Right lobe of liver (tissue), 6 donors: Measurements from ENCODE around the gene IFNL4. TPM values are rescaled to one million over a fixed set of nuclear protein-coding genes. Genes with fewer than 3 reads are reported as not detected.

Experiments used
- ATAC-seq, 4 donors: fragments of 200-7000 bp; cut with Tn5 transposase; one replicate each; pipeline ENCODE4 v1.9.1; 2020; ENCODE audit warnings: mild to moderate bottlenecking in 4 of 4, moderate library complexity in 4 of 4
- DNase-seq, 3 donors: peaks; one replicate each; pipeline ENCODE4 v3.0.0-alpha.2; 2020
- H3K27ac ChIP-seq, 3 donors: fragments of 200-600 bp; one replicate each; pipeline ENCODE4 v1.8.0; 2022
- H3K27me3 ChIP-seq, 2 donors: fragments of 200-600 bp; one replicate each; pipeline ENCODE4 v1.8.0; 2022
- H3K36me3 ChIP-seq, 4 donors: fragments of 200-600 bp; sonication (generic) in 1 of 4; one replicate each; pipeline versions ENCODE4 v1.5.1 to v1.8.0; 2017 to 2022; ENCODE audit warnings: control low read depth in 1 of 4
- H3K4me1 ChIP-seq, 4 donors: fragments of 200-600 bp; sonication (generic) in 1 of 4; one replicate each; pipeline versions ENCODE4 v1.5.1 to v1.8.0; 2017 to 2022; ENCODE audit warnings: control low read depth in 1 of 4
- H3K4me3 ChIP-seq, 3 donors: fragments of 200-600 bp; one replicate each; pipeline ENCODE4 v1.8.0; 2022
- H3K9me3 ChIP-seq, 4 donors: fragments of 200-600 bp; sonication (generic) in 1 of 4; one replicate each; pipeline versions ENCODE4 v1.5.1 to v1.8.0; 2017 to 2022; ENCODE audit warnings: control low read depth in 1 of 4
- POLR2A ChIP-seq: fragments of 450-650 bp; IDR thresholded peaks from one replicate; pipeline ENCODE4 v1.6.1; 2017; ENCODE audit warnings: antibody characterized with exemption, mild to moderate bottlenecking
- WGBS: methylation state at CpG from one replicate; pipeline ENCODE4 v1.1.6; 2018; ENCODE audit warnings: low coverage, low lambda C conversion rate; ENCODE audit not compliant: insufficient coverage; ENCODE audit errors: missing lambda C conversion rate; 5-methylcytosine and 5-hydroxymethylcytosine counted together
- intact Hi-C, 2 donors: fragments of 100-400 bp; cut with DNase I; formaldehyde crosslinking; loops; one replicate each; pipeline versions ENCODE4 v1.11.2 to v1.14.1; 2022
- total RNA-seq, 6 experiments: library from RNA; depleted of rRNA in 2 of 6; stranded (reverse); fragments of >200 nt in 2 of 6; fragmentation: NEBNext Ultra II Directional in 3 of 6; extraction: Animal tissue kit (Norgen Biotek cat#: 25700) in 3 of 6; gene quantifications; one replicate each; pipeline versions ENCODE4 v1.1.0 to v1.2.4, GENCODE V29; 2016 to 2023
- TF ChIP-seq, protein P1 (sequence below), 4 donors: fragments of 200-600 bp in 3 of 4; fragments of 450-650 bp in 1 of 4; IDR thresholded peaks; one replicate each; pipeline versions ENCODE4 v1.5.1 to v1.8.0; 2016 to 2022; ENCODE audit warnings: antibody characterized with exemption in 4 of 4, mild to moderate bottlenecking in 2 of 4
- donor health status: DM: no; HTN: yes; CAD: no.
- donor health status: DM: no; HTN: no; CAD: no.
- donor health status: DM: no; HTN: no; CAD: no.
- donor health status: DM: no; HTN: yes; CAD: no.
- donor health status: DM: no; HTN: yes; CAD: no.

Gene IFNL4
- total RNA-seq, 6 experiments from 2014 or later: not detected

DNA sequence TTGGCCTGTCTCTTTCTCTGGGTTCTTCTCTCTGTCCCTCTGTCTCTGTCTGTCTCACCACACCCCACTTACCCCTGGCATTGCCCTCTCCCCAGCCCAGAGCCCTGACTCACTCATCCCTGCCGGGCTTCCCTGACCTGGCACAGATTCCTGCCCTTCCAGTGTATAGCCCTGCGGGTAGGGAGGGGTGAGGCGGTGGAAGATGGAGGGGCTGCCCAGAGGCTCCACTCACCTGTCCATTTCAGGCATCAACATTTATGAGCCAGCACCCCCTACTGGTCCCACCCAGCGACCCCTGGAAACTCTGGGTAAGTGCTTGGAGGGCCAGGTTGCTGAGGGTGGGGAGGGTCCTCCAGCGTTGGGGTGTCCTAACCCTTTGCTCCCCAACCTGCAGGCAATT lies 50.8 kb downstream of the IFNL4 start:
- H3K36me3 ChIP-seq: no peaks in the 10 kb centered on the region
- H3K4me1 ChIP-seq: peaks cover 0 to 4% (median 0%) of the 10 kb centered on the region in 4 donors
- no peak overlapping the region for H3K27ac ChIP-seq
- H3K9me3 ChIP-seq: no peaks in the 10 kb centered on the region
- ATAC-seq: no peak
- intact Hi-C loops: no loop called here
- peaks cover 5 to 9% of the 10 kb centered on the region in 2 donors for H3K27me3 ChIP-seq
- WGBS: 14% methylated on average over 1 of the region's 5 CpGs
- no peak for DNase-seq
- H3K4me3 ChIP-seq: no peak overlapping the region
- TF ChIP-seq, protein P1, sequence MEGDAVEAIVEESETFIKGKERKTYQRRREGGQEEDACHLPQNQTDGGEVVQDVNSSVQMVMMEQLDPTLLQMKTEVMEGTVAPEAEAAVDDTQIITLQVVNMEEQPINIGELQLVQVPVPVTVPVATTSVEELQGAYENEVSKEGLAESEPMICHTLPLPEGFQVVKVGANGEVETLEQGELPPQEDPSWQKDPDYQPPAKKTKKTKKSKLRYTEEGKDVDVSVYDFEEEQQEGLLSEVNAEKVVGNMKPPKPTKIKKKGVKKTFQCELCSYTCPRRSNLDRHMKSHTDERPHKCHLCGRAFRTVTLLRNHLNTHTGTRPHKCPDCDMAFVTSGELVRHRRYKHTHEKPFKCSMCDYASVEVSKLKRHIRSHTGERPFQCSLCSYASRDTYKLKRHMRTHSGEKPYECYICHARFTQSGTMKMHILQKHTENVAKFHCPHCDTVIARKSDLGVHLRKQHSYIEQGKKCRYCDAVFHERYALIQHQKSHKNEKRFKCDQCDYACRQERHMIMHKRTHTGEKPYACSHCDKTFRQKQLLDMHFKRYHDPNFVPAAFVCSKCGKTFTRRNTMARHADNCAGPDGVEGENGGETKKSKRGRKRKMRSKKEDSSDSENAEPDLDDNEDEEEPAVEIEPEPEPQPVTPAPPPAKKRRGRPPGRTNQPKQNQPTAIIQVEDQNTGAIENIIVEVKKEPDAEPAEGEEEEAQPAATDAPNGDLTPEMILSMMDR (IDR thresholded peaks at IDR 0.05): no peak
- TF ChIP-seq POLR2A: no peak

DNA sequence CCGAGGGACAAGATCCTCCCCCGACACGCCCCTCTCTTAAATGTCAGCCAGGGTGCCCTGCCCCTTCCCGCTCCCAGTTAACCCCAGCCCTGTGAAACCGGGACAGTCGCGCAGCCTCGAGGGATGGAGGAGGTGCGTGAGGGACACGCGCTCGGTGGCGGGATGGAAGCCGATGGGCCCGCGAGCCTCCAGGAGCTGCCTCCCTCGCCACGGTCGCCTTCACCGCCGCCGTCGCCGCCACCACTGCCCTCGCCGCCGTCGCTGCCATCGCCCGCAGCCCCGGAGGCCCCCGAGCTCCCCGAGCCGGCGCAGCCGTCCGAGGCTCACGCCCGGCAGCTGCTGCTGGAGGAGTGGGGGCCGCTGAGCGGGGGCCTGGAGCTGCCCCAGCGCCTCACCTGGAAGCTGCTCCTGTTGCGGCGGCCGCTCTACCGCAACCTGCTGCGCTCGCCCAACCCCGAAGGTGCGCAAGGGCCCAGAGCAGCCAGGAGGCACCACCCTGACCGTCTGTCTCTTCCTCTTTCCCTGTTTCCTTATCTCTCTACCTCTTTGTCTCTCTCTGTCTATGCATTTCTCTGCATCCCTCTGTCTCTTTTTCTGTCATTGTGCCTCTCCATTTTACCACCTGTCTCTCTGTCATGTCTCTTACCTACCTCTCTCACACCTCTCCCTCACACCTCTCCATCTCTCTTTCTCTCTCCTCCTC lies 51.6 kb downstream of the IFNL4 start, which contains the start of gene NCCRP1:
NCCRP1 (plus strand) TSS at position 105 of the 703 bp plus-strand sequence; CDS start at position 124, 19 bp downstream.
- Histone ChIP-seq H3K27ac (no peak within 1 kb of the TSS), H3K27me3 (peaks cover 5 to 9% of the 10 kb centered on the region in 2 donors), H3K4me3 (no peak within 1 kb of the TSS), H3K9me3 (no peaks in the 10 kb centered on the region), H3K36me3 (no peaks in the 10 kb centered on the region), H3K4me1 (peaks cover 0 to 4% (median 0%) of the 10 kb centered on the region in 4 donors)
- DNase-seq: no peak
- no peak for TF ChIP-seq POLR2A
- TF ChIP-seq, protein P1 (IDR thresholded peaks at IDR 0.05): no peak
- intact Hi-C loops: no loop called here
- WGBS: no CpG with 5 or more reads among the region's 51 CpGs
- ATAC-seq: no peak

DNA sequence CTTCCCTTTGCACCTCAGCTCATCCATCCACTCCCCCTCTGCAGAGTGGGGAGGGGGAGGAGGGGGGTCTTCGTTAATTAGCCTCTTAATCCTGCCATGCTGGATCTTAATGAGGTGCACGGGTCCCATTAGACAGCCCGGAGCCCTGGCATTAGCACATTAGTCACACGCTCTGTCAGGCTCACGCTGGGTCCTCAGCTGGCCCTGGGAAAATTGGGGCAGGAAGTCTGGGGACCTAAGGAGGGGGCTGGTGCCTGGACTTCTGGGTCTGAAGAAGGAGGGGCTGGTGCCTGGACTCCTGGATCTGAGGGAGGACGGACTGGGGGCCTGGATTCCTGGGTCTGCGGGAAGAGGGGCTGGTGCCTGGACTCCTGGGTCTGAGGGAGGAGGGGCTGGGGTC lies 52.3 kb downstream of the IFNL4 start:
- no peak for TF ChIP-seq POLR2A
- TF ChIP-seq, protein P1 (IDR thresholded peaks at IDR 0.05): no peak

More for the DNA sequence above, 52.3 kb downstream of the IFNL4 start:
- no peak overlapping the region for H3K4me3 ChIP-seq
- H3K27ac ChIP-seq: no peak overlapping the region
- DNase-seq (no peak), ATAC-seq (no peak)
- peaks cover 0 to 4% (median 0%) of the 10 kb centered on the region in 4 donors for H3K4me1 ChIP-seq
- no peaks in the 10 kb centered on the region for H3K9me3 ChIP-seq
- peaks cover 5 to 9% of the 10 kb centered on the region in 2 donors for H3K27me3 ChIP-seq
- WGBS: 16% methylated on average over 4 of the region's 7 CpGs
- intact Hi-C loops: no loop called here
- H3K36me3 ChIP-seq: no peaks in the 10 kb centered on the region

Other genes starting within 250 kb of the IFNL4 start
- 10 to 100 TPM in 1 of 6 experiments, 1 to 10 TPM in 5; 3.7 to 15.5 (median 7.6) TPM for gene FBXO27, start 216.3 kb downstream of the IFNL4 start, total RNA-seq
- gene ACP7, start 164.5 kb downstream of the IFNL4 start, total RNA-seq: not detected
- 10 to 100 TPM; 11.4 to 16.6 (median 14.7) TPM for gene PAK4, start 123.1 kb downstream of the IFNL4 start, total RNA-seq
- not detected for gene NCCRP1, start 51.9 kb downstream of the IFNL4 start, total RNA-seq
- not detected for gene SYCN, start 44.6 kb downstream of the IFNL4 start, total RNA-seq
- not detected for gene IFNL3, start 3.9 kb downstream of the IFNL4 start, total RNA-seq
- not detected for gene IFNL2, start 19.5 kb upstream of the IFNL4 start, total RNA-seq
- gene IFNL1, start 47.6 kb upstream of the IFNL4 start, total RNA-seq: not detected
- under 1 TPM; 0.32 to 0.97 (median 0.61) TPM for gene LRFN1, start 72.0 kb upstream of the IFNL4 start, total RNA-seq
- 10 to 100 TPM in 3 of 6 experiments, 1 to 10 TPM in 3; 2.8 to 23.8 (median 12.7) TPM for gene GMFG, start 87.2 kb upstream of the IFNL4 start, total RNA-seq
- 10 to 100 TPM; 23.0 to 45.6 (median 31.6) TPM for gene SAMD4B, start 93.6 kb upstream of the IFNL4 start, total RNA-seq
- gene PAF1, start 142.2 kb upstream of the IFNL4 start, total RNA-seq: 10 to 100 TPM; 18.6 to 34.9 (median 24.8) TPM
- gene MED29, start 142.5 kb upstream of the IFNL4 start, total RNA-seq: 10 to 100 TPM; 19.4 to 38.1 (median 24.1) TPM
- 100 to 1,000 TPM in 3 of 6 experiments, 10 to 100 TPM in 3; 28.3 to 156 (median 91.7) TPM for gene ZFP36, start 158.0 kb upstream of the IFNL4 start, total RNA-seq
- 10 to 100 TPM in 1 of 6 experiments, 1 to 10 TPM in 5; 1.6 to 15.0 (median 6.3) TPM for gene PLEKHG2, start 163.8 kb upstream of the IFNL4 start, total RNA-seq
- gene RPS16, start 187.1 kb upstream of the IFNL4 start, total RNA-seq: 100 to 1,000 TPM; 448 to 643 (median 568) TPM
- gene SUPT5H, start 196.7 kb upstream of the IFNL4 start, total RNA-seq: 10 to 100 TPM; 42.3 to 60.8 (median 54.7) TPM
- gene TIMM50, start 232.0 kb upstream of the IFNL4 start, total RNA-seq: 10 to 100 TPM; 28.1 to 48.1 (median 31.3) TPM